Endodermal cell (in vitro differentiated cells): ENCODE results near the gene LRRK1. TPM values are rescaled to one million over a fixed set of nuclear protein-coding genes. Genes with fewer than 3 reads are reported as not detected.

Experiments
- DNase-seq: peaks from one replicate; pipeline ENCODE4 v3.0.0-alpha.2; 2017
- H3K27ac ChIP-seq: 2 replicates; pipeline ENCODE4 v1.5.1; 2013; ENCODE audit warnings: mild to moderate bottlenecking, low read depth, low read length, moderate library complexity
- H3K27me3 ChIP-seq: 2 replicates; pipeline ENCODE4 v1.6.1; 2013; ENCODE audit warnings: mild to moderate bottlenecking, low read length, moderate library complexity; ENCODE audit not compliant: insufficient read depth, control insufficient read depth, poor library complexity, severe bottlenecking
- H3K36me3 ChIP-seq: 2 replicates; pipeline ENCODE4 v1.7.0; 2013; ENCODE audit warnings: mild to moderate bottlenecking, low read length, moderate library complexity; ENCODE audit not compliant: control insufficient read depth, insufficient read depth
- H3K4me1 ChIP-seq: one replicate; pipeline ENCODE4 v1.7.0; 2013; ENCODE audit warnings: low read length; ENCODE audit not compliant: control insufficient read depth, insufficient read depth
- H3K4me3 ChIP-seq: 2 replicates; pipeline ENCODE4 v1.5.1; 2013; ENCODE audit warnings: mild to moderate bottlenecking, low read length, moderate library complexity
- H3K9ac ChIP-seq: 2 replicates; pipeline ENCODE4 v1.6.1; 2013; ENCODE audit warnings: mild to moderate bottlenecking, low read length, moderate library complexity; ENCODE audit not compliant: poor library complexity, severe bottlenecking; ENCODE audit errors: extremely low read depth
- H3K9me3 ChIP-seq: 2 replicates; pipeline ENCODE4 v1.6.1; 2013; ENCODE audit warnings: mild to moderate bottlenecking, low read length, moderate library complexity; ENCODE audit not compliant: control insufficient read depth
- H3K27ac Mint-ChIP-seq: 2 replicates; pipeline ENCODE4 v1.8.0; 2020; ENCODE audit warnings: mixed read lengths
- H3K27me3 Mint-ChIP-seq: 2 replicates; pipeline ENCODE4 v1.8.0; 2021; ENCODE audit warnings: mild to moderate bottlenecking, mixed read lengths; ENCODE audit not compliant: insufficient read depth
- H3K36me3 Mint-ChIP-seq: 2 replicates; pipeline ENCODE4 v1.8.0; 2020; ENCODE audit warnings: low read depth, mixed read lengths
- H3K4me1 Mint-ChIP-seq: 2 replicates; pipeline ENCODE4 v1.8.0; 2020; ENCODE audit warnings: mixed read lengths
- H3K4me3 Mint-ChIP-seq: 2 replicates; pipeline ENCODE4 v1.8.0; 2020; ENCODE audit warnings: mild to moderate bottlenecking, moderate library complexity, mixed read lengths
- H3K9me3 Mint-ChIP-seq: 2 replicates; pipeline ENCODE4 v1.8.0; 2020; ENCODE audit warnings: mild to moderate bottlenecking, mixed read lengths
- CTCF ChIP-seq: fragments of 200-600 bp; sonication (generic); conservative IDR thresholded peaks from 2 replicates; pipeline ENCODE4 v1.5.0; 2021; ENCODE audit warnings: antibody characterized with exemption, mild to moderate bottlenecking
- WGBS, 2 experiments: methylation state at CpG; one replicate each; pipeline versions ENCODE4 v1.1.5 to v1.1.7; 2013; ENCODE audit warnings: missing lambda C conversion rate in 2 of 2, mixed read lengths in 1 of 2; ENCODE audit not compliant: insufficient coverage in 1 of 2, insufficient read length in 1 of 2; 5-methylcytosine and 5-hydroxymethylcytosine counted together
- total RNA-seq, 2 donors: library from RNA; stranded (reverse); fragmentation: NEBNext Ultra II Directional in 1 of 2; extraction: Animal tissue kit (Norgen Biotek cat#: 25700) in 1 of 2; gene quantifications; 2 replicates in 1 of 2; 3 replicates in 1 of 2; pipeline ENCODE4 v1.2.1, GENCODE V29; 2021

LRRK1 gene
- total RNA-seq, 2 donors from 2014 or later: 2.7 to 5.1 TPM

- Mint-ChIP-seq H3K27me3 (peaks cover 51% of the 10 kb centered on the region), H3K9me3 (no peaks in the 10 kb centered on the region), H3K36me3 (no peaks in the 10 kb centered on the region), H3K27ac (no peak overlapping the region), H3K4me3 (no peak overlapping the region), H3K4me1 (peaks cover 5% of the 10 kb centered on the region)
- Histone ChIP-seq H3K4me1 (no peaks in the 10 kb centered on the region), H3K9ac (no peak overlapping the region), H3K27ac (no peak overlapping the region), H3K4me3 (no peak overlapping the region), H3K27me3 (peaks cover 58% of the 10 kb centered on the region), H3K36me3 (no peaks in the 10 kb centered on the region), H3K9me3 (no peaks in the 10 kb centered on the region)
- no peak for TF ChIP-seq CTCF
- DNase-seq: no peak
- WGBS, 2 experiments: 87 to 90% methylated on average over 12 to 13 of the region's 13 CpGs
Observed at GRCh38 chr15:100922192-100923040, 3.3 kb downstream of the LRRK1 start.

GRCh38 chr15:100923076-100923475 lies 3.9 kb downstream of the LRRK1 start:
- H3K9me3 Mint-ChIP-seq: no peaks in the 10 kb centered on the region
- Histone ChIP-seq H3K27ac (no peak overlapping the region), H3K27me3 (peaks cover 52% of the 10 kb centered on the region), H3K36me3 (no peaks in the 10 kb centered on the region), H3K9me3 (no peaks in the 10 kb centered on the region), H3K4me1 (no peaks in the 10 kb centered on the region), H3K4me3 (no peak overlapping the region), H3K9ac (no peak overlapping the region)
- H3K4me3 Mint-ChIP-seq: no peak overlapping the region
- 88 to 95% methylated on average over 3 to 7 of the region's 7 CpGs for WGBS, 2 experiments
- peaks cover 6% of the 10 kb centered on the region for H3K4me1 Mint-ChIP-seq
- no peak for TF ChIP-seq CTCF
- H3K36me3 Mint-ChIP-seq: no peaks in the 10 kb centered on the region
- no peak overlapping the region for H3K27ac Mint-ChIP-seq
- peaks cover 45% of the 10 kb centered on the region for H3K27me3 Mint-ChIP-seq
- DNase-seq: no peak

DNA sequence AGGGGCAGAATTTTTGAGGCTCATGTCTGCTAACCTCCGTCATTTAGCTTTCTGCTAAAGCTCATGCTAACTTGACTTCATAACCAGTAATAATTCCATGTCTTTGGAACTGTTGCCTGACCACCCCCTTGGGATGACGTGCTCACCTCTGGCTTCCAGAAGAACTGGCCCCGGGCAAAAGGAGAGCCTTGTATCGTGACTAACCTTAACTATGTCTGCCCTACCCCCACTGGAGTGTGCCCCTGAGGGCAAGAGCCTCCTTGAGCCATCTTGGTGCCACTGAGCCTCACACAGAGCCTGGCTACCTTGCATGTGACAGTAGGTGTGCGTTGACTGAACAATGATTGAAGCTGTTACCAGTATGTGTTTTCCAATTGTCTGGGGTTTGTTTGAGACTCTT lies 4.7 kb downstream of the LRRK1 start:
- Mint-ChIP-seq H3K4me3 (no peak overlapping the region), H3K4me1 (peaks cover 9% of the 10 kb centered on the region), H3K9me3 (no peaks in the 10 kb centered on the region), H3K27ac (no peak overlapping the region), H3K36me3 (no peaks in the 10 kb centered on the region), H3K27me3 (peaks cover 37% of the 10 kb centered on the region)
- H3K4me1 ChIP-seq: peaks cover 4% of the 10 kb centered on the region
- no peak for DNase-seq
- no peak overlapping the region for H3K9ac ChIP-seq
- H3K27me3 ChIP-seq: peaks cover 44% of the 10 kb centered on the region
- H3K27ac ChIP-seq: no peak overlapping the region
- H3K36me3 ChIP-seq: no peaks in the 10 kb centered on the region
- no peaks in the 10 kb centered on the region for H3K9me3 ChIP-seq
- 86 to 95% methylated on average over 2 to 5 of the region's 5 CpGs for WGBS, 2 experiments
- no peak for TF ChIP-seq CTCF
- H3K4me3 ChIP-seq: no peak overlapping the region
